GM21723 (cell line): ENCODE data around the gene ADCY9.

Source experiments
- ATAC-seq: cut with Tn5 transposase; IDR thresholded peaks from one replicate; pipeline ENCODE4 v1.9.1; 2021; ENCODE audit warnings: mild to moderate bottlenecking, moderate library complexity; ENCODE audit not compliant: unreplicated experiment

ADCY9 gene

GRCh38 chr16:4008116-4008515, 108.1 kb downstream of the ADCY9 start:
- ATAC-seq, result no peak

GRCh38 chr16:4006397-4006999, 109.7 kb downstream of the ADCY9 start:
- ATAC-seq, result no peak

GRCh38 chr16:4005731-4006130, 110.5 kb downstream of the ADCY9 start:
- no peak for ATAC-seq

- ATAC-seq, result no peak
Measured at GRCh38 chr16:4005281-4005680, 111.0 kb downstream of the ADCY9 start.

- ATAC-seq, result no peak
Measured at GRCh38 chr16:4004206-4004605, 112.0 kb downstream of the ADCY9 start.

- ATAC-seq, result no peak
Measured at GRCh38 chr16:4003576-4003975, 112.7 kb downstream of the ADCY9 start.

GRCh38 chr16:4003166-4003565, 113.1 kb downstream of the ADCY9 start:
- ATAC-seq, result no peak

GRCh38 chr16:4002121-4002520, 114.1 kb downstream of the ADCY9 start:
- ATAC-seq, result no peak

GRCh38 chr16:3999479-4000325, 116.5 kb downstream of the ADCY9 start:
- no peak for ATAC-seq

GRCh38 chr16:3998793-3999478, 117.3 kb downstream of the ADCY9 start:
- no peak for ATAC-seq

- no peak for ATAC-seq
Measured at GRCh38 chr16:3997231-3997841, 118.9 kb downstream of the ADCY9 start.

- ATAC-seq, result no peak
Measured at GRCh38 chr16:3995001-3995400, 121.2 kb downstream of the ADCY9 start.

- no peak for ATAC-seq
Measured at GRCh38 chr16:3993052-3993785, 123.0 kb downstream of the ADCY9 start.

- no peak for ATAC-seq
Measured at GRCh38 chr16:3992297-3993051, 123.8 kb downstream of the ADCY9 start.

- ATAC-seq, result no peak
Measured at GRCh38 chr16:3988824-3989223, 127.4 kb downstream of the ADCY9 start.

- ATAC-seq, result no peak
Measured at GRCh38 chr16:3988011-3988410, 128.2 kb downstream of the ADCY9 start.

GRCh38 chr16:3987231-3987630, 129.0 kb downstream of the ADCY9 start:
- no peak for ATAC-seq

- no peak for ATAC-seq
Measured at GRCh38 chr16:3986235-3986544, 130.1 kb downstream of the ADCY9 start.

- ATAC-seq, result no peak
Measured at GRCh38 chr16:3984111-3985060, 131.9 kb downstream of the ADCY9 start.
